Measurements from ENCODE around the gene GJB2. TPM values are rescaled to one million over a fixed set of nuclear protein-coding genes. Genes with fewer than 3 reads are reported as not detected.

Gene GJB2
- total RNA-seq, 1 donor from 2014 or later, result 0.23 TPM

DNA sequence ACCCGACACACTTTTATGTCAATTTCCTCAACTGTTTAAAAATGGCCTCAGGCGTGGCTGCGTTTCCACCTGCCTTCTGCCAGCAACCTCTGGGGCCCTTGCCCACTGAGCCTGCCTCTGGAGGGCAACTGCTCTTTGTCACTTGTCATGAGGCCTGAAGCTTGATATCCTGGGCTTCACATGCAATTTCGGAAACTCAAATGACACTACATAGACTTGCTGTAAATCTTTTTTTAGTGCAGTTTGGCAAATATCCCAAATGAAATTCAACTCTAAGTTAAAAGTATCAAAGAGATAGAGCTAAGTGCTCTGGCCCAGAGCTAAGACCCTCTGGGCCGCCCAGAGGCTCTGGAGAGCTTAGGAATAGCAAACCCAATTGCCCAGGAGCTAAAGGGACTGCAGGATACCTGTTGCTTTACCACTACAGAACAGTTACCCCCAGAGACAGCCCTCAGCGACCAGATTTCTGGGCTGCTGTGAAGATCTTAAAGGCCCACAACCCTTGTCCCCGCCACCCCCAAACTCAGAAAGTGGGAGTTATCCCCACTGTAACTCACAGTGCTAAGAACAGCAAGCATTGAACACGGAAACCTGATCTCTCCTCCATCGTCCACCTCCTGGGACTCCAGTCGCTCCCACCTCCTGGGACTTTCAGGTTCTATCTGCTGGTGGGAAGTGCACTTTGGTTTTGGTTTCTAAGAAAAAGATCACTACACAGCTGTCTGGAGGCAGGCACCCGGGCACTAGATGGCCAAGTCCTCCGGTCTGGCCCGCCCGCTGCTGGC, 51.3 kb downstream of the GJB2 start:
- H3K9me3 Mint-ChIP-seq (ENCODE audit: unreplicated experiment), result no peaks in the 10 kb centered on the region
- peaks cover 3% of the 10 kb centered on the region for H3K4me1 Mint-ChIP-seq (ENCODE audit: unreplicated experiment)
- TF ChIP-seq, protein P1, sequence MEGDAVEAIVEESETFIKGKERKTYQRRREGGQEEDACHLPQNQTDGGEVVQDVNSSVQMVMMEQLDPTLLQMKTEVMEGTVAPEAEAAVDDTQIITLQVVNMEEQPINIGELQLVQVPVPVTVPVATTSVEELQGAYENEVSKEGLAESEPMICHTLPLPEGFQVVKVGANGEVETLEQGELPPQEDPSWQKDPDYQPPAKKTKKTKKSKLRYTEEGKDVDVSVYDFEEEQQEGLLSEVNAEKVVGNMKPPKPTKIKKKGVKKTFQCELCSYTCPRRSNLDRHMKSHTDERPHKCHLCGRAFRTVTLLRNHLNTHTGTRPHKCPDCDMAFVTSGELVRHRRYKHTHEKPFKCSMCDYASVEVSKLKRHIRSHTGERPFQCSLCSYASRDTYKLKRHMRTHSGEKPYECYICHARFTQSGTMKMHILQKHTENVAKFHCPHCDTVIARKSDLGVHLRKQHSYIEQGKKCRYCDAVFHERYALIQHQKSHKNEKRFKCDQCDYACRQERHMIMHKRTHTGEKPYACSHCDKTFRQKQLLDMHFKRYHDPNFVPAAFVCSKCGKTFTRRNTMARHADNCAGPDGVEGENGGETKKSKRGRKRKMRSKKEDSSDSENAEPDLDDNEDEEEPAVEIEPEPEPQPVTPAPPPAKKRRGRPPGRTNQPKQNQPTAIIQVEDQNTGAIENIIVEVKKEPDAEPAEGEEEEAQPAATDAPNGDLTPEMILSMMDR (IDR thresholded peaks at IDR 0.05; ENCODE audit: unreplicated experiment), result no peak
- H3K27me3 Mint-ChIP-seq (ENCODE audit: unreplicated experiment), result peaks cover 8% of the 10 kb centered on the region
- no peak overlapping the region for H3K27ac Mint-ChIP-seq (ENCODE audit: unreplicated experiment)
- H3K36me3 Mint-ChIP-seq (ENCODE audit: low read depth, unreplicated experiment), result peaks cover 5% of the 10 kb centered on the region
- H3K4me3 Mint-ChIP-seq (ENCODE audit: unreplicated experiment), result no peak overlapping the region
- DNase-seq (ENCODE audit: low spot score), result no peak

DNA sequence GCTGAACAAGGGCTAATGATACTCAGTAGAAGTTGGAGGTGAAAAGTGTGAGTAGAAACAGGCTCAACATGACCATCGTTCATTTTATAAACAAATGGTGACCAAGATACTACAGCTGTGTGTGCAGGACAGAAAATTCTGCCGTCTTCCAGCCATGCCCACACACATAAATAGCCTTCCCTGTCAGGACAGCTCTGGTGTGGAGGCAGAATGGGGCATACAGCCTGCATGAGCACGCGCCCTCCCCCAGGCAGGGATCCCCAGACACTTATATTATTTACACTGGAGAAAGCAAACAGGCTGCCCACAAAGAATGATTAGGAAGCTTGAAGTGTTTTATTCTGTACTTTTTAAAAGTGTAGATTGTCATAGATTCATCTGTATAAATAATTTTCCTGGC, 52.3 kb downstream of the GJB2 start:
- TF ChIP-seq, protein P1 (IDR thresholded peaks at IDR 0.05; ENCODE audit: unreplicated experiment), result no peak
- Mint-ChIP-seq H3K4me1 (ENCODE audit: unreplicated experiment) (peaks cover 3% of the 10 kb centered on the region), H3K9me3 (ENCODE audit: unreplicated experiment) (no peaks in the 10 kb centered on the region), H3K4me3 (ENCODE audit: unreplicated experiment) (no peak overlapping the region), H3K27ac (ENCODE audit: unreplicated experiment) (no peak overlapping the region), H3K36me3 (ENCODE audit: low read depth, unreplicated experiment) (peaks cover 5% of the 10 kb centered on the region), H3K27me3 (ENCODE audit: unreplicated experiment) (peaks cover 8% of the 10 kb centered on the region)
- DNase-seq (ENCODE audit: low spot score), result no peak

DNA sequence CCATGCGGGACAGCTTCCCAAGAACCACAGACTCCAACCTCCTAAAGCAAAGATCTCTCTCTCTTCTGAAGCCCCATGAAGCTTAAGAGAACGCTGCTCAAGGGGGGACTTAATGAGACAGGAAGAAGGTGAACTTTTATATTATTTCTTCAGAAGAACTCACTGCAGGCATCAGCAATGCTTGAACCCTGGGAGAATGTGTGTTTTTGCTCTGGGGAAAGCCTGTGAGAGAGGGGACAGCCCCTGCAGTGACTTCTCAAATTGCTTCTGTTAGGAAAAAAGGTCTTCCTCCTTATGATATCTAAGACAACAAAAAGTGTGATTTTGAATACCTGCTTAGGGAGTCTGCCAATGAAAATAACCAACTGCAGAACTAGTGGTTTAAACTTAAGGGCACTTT, 54.9 kb downstream of the GJB2 start:
- no peak for DNase-seq (ENCODE audit: low spot score)
- no peak overlapping the region for H3K27ac Mint-ChIP-seq (ENCODE audit: unreplicated experiment)
- H3K4me1 Mint-ChIP-seq (ENCODE audit: unreplicated experiment), result peaks cover 3% of the 10 kb centered on the region
- peaks cover 5% of the 10 kb centered on the region for H3K27me3 Mint-ChIP-seq (ENCODE audit: unreplicated experiment)
- H3K4me3 Mint-ChIP-seq (ENCODE audit: unreplicated experiment), result no peak overlapping the region
- TF ChIP-seq, protein P1 (IDR thresholded peaks at IDR 0.05; ENCODE audit: unreplicated experiment), result no peak
- no peaks in the 10 kb centered on the region for H3K9me3 Mint-ChIP-seq (ENCODE audit: unreplicated experiment)
- peaks cover 5% of the 10 kb centered on the region for H3K36me3 Mint-ChIP-seq (ENCODE audit: low read depth, unreplicated experiment)

Other genes starting within 250 kb of the GJB2 start
- 124 TPM for gene ZMYM2, start 234.2 kb downstream of the GJB2 start, total RNA-seq (ENCODE audit: unreplicated experiment)
- gene GJA3, start 31.9 kb downstream of the GJB2 start, total RNA-seq (ENCODE audit: unreplicated experiment), result not detected
- 0.23 TPM for gene GJB6, start 39.4 kb upstream of the GJB2 start, total RNA-seq (ENCODE audit: unreplicated experiment)